Keratinocyte (primary cell): ENCODE measurements around the gene NBPF3. TPM values are rescaled to one million over a fixed set of nuclear protein-coding genes. Genes with fewer than 3 reads are reported as not detected.

ENCODE experiments used
- DNase-seq: peaks from one replicate; pipeline ENCODE4 v3.0.0-alpha.2; 2011; ENCODE audit warnings: low read depth, missing footprints, low spot score
- FAIRE-seq: peaks from 2 replicates; lab custom pipeline; 2011; peaks lifted over from hg19 to GRCh38; lab: Jason Lieb, UNC
- H2AFZ ChIP-seq: 2 replicates; pipeline ENCODE4 v1.6.0; 2012; ENCODE audit warnings: low read length, control low read depth, inconsistent platforms; ENCODE audit not compliant: control insufficient read depth
- H3K27ac ChIP-seq: 2 replicates; pipeline ENCODE4 v1.5.1; 2011; ENCODE audit warnings: low read length; ENCODE audit not compliant: control insufficient read depth, insufficient read depth
- H3K27me3 ChIP-seq: 3 replicates; pipeline ENCODE4 v1.6.0; 2011; ENCODE audit warnings: low read length; ENCODE audit not compliant: control insufficient read depth, insufficient read depth; ENCODE audit errors: extremely low read depth
- H3K36me3 ChIP-seq, 2 experiments: 2 replicates in 1 of 2; 3 replicates in 1 of 2; pipeline ENCODE4 v1.5.1; 2011; ENCODE audit warnings: low read length in 2 of 2, mild to moderate bottlenecking in 1 of 2; ENCODE audit not compliant: control insufficient read depth in 2 of 2, insufficient read depth in 2 of 2; ENCODE audit errors: extremely low read depth in 1 of 2
- H3K4me1 ChIP-seq: 3 replicates; pipeline ENCODE4 v1.5.1; 2011; ENCODE audit warnings: low read length; ENCODE audit not compliant: control insufficient read depth, insufficient read depth; ENCODE audit errors: extremely low read depth
- H3K4me2 ChIP-seq: 3 replicates; pipeline ENCODE4 v1.6.0; 2011; ENCODE audit warnings: low read depth, low read length; ENCODE audit not compliant: control insufficient read depth, insufficient read depth; ENCODE audit errors: extremely low read depth
- H3K4me3 ChIP-seq, 3 experiments: fragments of 200-600 bp in 1 of 3; sonication (generic) in 1 of 3; 2 replicates in 2 of 3; 3 replicates in 1 of 3; pipeline ENCODE4 v1.5.1; 2011 to 2016; ENCODE audit warnings: low read length in 3 of 3, mild to moderate bottlenecking in 3 of 3, control low read depth in 2 of 3, inconsistent platforms in 1 of 3, low read depth in 1 of 3, mixed read lengths in 1 of 3, mixed run types in 1 of 3, moderate library complexity in 1 of 3; ENCODE audit not compliant: control insufficient read depth in 2 of 3, insufficient read depth in 2 of 3; ENCODE audit errors: extremely low read depth in 1 of 3
- H3K79me2 ChIP-seq: 2 replicates; pipeline ENCODE4 v1.6.0; 2012; ENCODE audit warnings: low read length; ENCODE audit not compliant: control insufficient read depth, insufficient read depth
- H3K9ac ChIP-seq: 3 replicates; pipeline ENCODE4 v1.6.0; 2011; ENCODE audit warnings: low read length; ENCODE audit not compliant: control insufficient read depth, insufficient read depth; ENCODE audit errors: extremely low read depth
- H3K9me1 ChIP-seq: 3 replicates; pipeline ENCODE4 v1.6.0; 2011; ENCODE audit warnings: low read length; ENCODE audit not compliant: control insufficient read depth, insufficient read depth; ENCODE audit errors: extremely low read depth
- H3K9me3 ChIP-seq: 2 replicates; pipeline ENCODE4 v1.5.1; 2012; ENCODE audit warnings: low read depth, low read length; ENCODE audit not compliant: control insufficient read depth
- H4K20me1 ChIP-seq: 3 replicates; pipeline ENCODE4 v1.6.0; 2011; ENCODE audit warnings: low read length; ENCODE audit not compliant: control insufficient read depth, insufficient read depth; ENCODE audit errors: extremely low read depth
- CTCF ChIP-seq, 3 experiments: IDR thresholded peaks in 1 of 3; conservative IDR thresholded peaks in 1 of 3; optimal IDR thresholded peaks in 1 of 3; 2 replicates in 2 of 3; 3 replicates in 1 of 3; pipeline versions ENCODE3 to v1.5.1; 2011; ENCODE audit warnings: low read length in 3 of 3, mild to moderate bottlenecking in 3 of 3, moderate library complexity in 2 of 3, control low read depth in 1 of 3, inconsistent platforms in 1 of 3; ENCODE audit not compliant: insufficient read depth in 2 of 3; ENCODE audit errors: extremely low read depth in 1 of 3
- EZH2 ChIP-seq: IDR thresholded peaks from one replicate; pipeline ENCODE4 v1.6.1; 2012; ENCODE audit warnings: inconsistent platforms, mild to moderate bottlenecking, low read length, moderate library complexity
- dilution Hi-C: fragments of 300-500 bp; cut with MboI; formaldehyde crosslinking; loops from one replicate; pipeline ENCODE4 v1.7.0; 2020; ENCODE audit warnings: low sequenced_read_pairs; ENCODE audit not compliant: extremely low pct_ligation_motif_present
- polyA plus RNA-seq, 5 experiments: library from polyadenylated mRNA; depleted of rRNA in 3 of 5; stranded (reverse) in 3 of 5; stranded (forward) in 1 of 5; unstranded in 1 of 5; fragments of >200 nt; gene quantifications; 1 replicate in 1 of 5; 2 replicates in 3 of 5; 3 replicates in 1 of 5; pipeline versions ENCODE4 v1.2.1 to v1.2.3, GENCODE V29; 2011 to 2012; ENCODE audit warnings: missing spikeins in 2 of 5, low read depth in 1 of 5, low replicate concordance in 1 of 5

The NBPF3 gene
- polyA plus RNA-seq, 1 donor (not counting 4 experiments of a cell fraction or from before 2014, with no cell fraction given), result 6.8 TPM

GRCh38 chr1:21509351-21510112 lies 69.6 kb downstream of the NBPF3 start, which contains the start of gene ALPL:
ALPL (plus strand) TSS chr1:21509423; CDS start chr1:21554082, 44,659 bp downstream.
- Histone ChIP-seq H3K9me3 (no peaks in the 10 kb centered on the region), H3K9me1 (no peaks in the 10 kb centered on the region), H3K4me1 (peaks cover 2% of the 10 kb centered on the region), H3K4me3 (peak within 1 kb of the TSS in 1 of 3 experiments; percentile 7), H3K27ac (no peak within 1 kb of the TSS), H2AFZ (peak within 1 kb of the TSS; percentile 11), H3K9ac (no peak within 1 kb of the TSS), H4K20me1 (peaks cover 4% of the 10 kb centered on the region), H3K4me2 (peak within 1 kb of the TSS; percentile 50), H3K36me3 (no peaks in the 10 kb centered on the region), H3K27me3 (peaks cover 55% of the 10 kb centered on the region), H3K79me2 (no peaks in the 10 kb centered on the region)
- dilution Hi-C loops, result no loop called here
- TF ChIP-seq EZH2 (peak; percentile 82), CTCF (optimal IDR thresholded peaks at IDR 0.05 in 1 of 3, IDR thresholded peaks at IDR 0.05 in 1 of 3, conservative IDR thresholded peaks at IDR 0.05 in 1 of 3; ENCODE audit: extremely low read depth in 1 of 3, insufficient read depth in 2 of 3, low read length in 3 of 3) (no peak)
- FAIRE-seq, result no peak
- no peak for DNase-seq

GRCh38 chr1:21510113-21510493 lies 70.2 kb downstream of the NBPF3 start:
- no peak for FAIRE-seq

More at GRCh38 chr1:21510113-21510493, 70.2 kb downstream of the NBPF3 start:
- dilution Hi-C loops, result no loop called here
- no peaks in the 10 kb centered on the region for H3K36me3 ChIP-seq
- no peak overlapping the region for H3K27ac ChIP-seq
- peaks cover 2% of the 10 kb centered on the region for H3K4me1 ChIP-seq
- no peak for TF ChIP-seq CTCF (optimal IDR thresholded peaks at IDR 0.05 in 1 of 3, IDR thresholded peaks at IDR 0.05 in 1 of 3, conservative IDR thresholded peaks at IDR 0.05 in 1 of 3; ENCODE audit: extremely low read depth in 1 of 3, insufficient read depth in 2 of 3, low read length in 3 of 3)
- no peak for TF ChIP-seq EZH2
- no peak for DNase-seq
- H3K79me2 ChIP-seq, result no peaks in the 10 kb centered on the region
- no peaks in the 10 kb centered on the region for H3K9me1 ChIP-seq
- H2AFZ ChIP-seq, result no peak overlapping the region
- H4K20me1 ChIP-seq, result peaks cover 4% of the 10 kb centered on the region
- peaks cover 55% of the 10 kb centered on the region for H3K27me3 ChIP-seq
- no peak overlapping the region for H3K4me3 ChIP-seq
- no peak overlapping the region for H3K9ac ChIP-seq
- H3K4me2 ChIP-seq, result no peak overlapping the region
- no peaks in the 10 kb centered on the region for H3K9me3 ChIP-seq
